GM18909 (cell line): ENCODE measurements around the gene FBP1.
"Not testable (repeated sequence)": the region's sequence is repeated elsewhere in the genome, so short reads cannot be mapped to it uniquely, and the experiment has no call there.

Experiments
- ATAC-seq: cut with Tn5 transposase; IDR thresholded peaks from one replicate; pipeline ENCODE4 v1.9.1; 2021; ENCODE audit warnings: mild to moderate bottlenecking; ENCODE audit not compliant: unreplicated experiment, poor library complexity

The FBP1 gene

GRCh38 chr9:94586316-94586715, 53.0 kb downstream of the FBP1 start:
- ATAC-seq, result no peak

GRCh38 chr9:94584555-94584954, 54.8 kb downstream of the FBP1 start:
- ATAC-seq, result no peak

DNA sequence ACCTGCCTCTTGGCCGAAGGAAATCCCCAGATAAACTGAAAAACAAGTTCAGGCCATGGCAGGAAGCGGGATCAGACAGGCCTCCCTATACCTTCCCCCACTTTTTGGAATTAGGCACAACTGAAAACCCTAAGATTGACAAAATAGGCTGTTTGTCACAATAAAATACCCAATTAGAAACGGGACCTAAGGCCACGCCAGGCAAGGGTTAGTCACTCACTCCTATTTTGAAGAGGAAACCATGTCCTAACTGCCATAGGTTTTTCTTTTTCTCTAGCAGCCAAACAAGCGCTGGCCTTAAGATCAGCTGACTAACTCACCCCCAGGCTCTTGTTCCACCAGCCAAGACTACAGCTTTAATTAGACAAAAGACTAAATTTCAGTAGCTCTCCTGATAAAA, 57.6 kb downstream of the FBP1 start:
- no peak for ATAC-seq

DNA sequence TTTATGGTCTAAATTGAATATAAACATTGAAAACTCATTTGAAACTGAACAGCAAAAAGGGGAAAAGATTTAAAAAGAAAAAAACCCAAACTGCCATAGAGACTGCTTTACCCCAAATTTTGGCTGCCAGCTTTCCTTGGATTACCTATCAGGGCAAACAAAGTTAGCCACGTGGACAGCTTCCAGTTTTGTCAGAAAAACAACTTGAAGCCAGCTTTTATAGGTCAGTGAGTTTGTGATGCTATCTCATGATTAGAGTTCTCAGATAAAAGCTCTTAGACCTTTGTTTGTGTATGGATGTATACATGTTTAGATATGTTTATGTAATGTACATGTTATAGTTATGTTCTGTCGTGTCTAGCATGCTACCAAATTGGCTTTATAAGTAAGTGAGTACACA, 61.7 kb downstream of the FBP1 start:
- ATAC-seq, result no peak

DNA sequence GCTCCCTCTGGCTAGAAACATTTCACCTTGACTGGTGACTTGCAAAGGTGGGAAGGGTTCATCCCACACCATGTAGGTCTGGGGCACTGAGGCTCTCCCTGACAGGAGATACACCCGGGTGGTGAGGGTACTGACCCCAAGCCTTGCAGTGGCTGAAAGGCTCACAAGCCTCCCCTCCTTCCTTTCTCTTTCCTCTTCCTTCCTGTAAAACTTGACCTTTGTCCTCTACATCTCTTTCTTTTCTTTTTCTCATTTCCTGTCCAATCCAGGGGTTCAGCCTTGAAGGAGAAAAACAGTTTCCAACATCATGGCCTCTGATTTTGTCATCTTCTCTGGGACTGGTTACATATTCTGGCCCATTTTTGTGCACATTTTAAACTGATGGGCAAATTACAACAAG, 62.3 kb downstream of the FBP1 start:
- ATAC-seq, result no peak

- no peak for ATAC-seq
These were observed 63.2 kb downstream of the FBP1 start for GRCh38 chr9:94576131-94576530.

GRCh38 chr9:94568972-94569712, 70.2 kb downstream of the FBP1 start:
- no peak for ATAC-seq

DNA sequence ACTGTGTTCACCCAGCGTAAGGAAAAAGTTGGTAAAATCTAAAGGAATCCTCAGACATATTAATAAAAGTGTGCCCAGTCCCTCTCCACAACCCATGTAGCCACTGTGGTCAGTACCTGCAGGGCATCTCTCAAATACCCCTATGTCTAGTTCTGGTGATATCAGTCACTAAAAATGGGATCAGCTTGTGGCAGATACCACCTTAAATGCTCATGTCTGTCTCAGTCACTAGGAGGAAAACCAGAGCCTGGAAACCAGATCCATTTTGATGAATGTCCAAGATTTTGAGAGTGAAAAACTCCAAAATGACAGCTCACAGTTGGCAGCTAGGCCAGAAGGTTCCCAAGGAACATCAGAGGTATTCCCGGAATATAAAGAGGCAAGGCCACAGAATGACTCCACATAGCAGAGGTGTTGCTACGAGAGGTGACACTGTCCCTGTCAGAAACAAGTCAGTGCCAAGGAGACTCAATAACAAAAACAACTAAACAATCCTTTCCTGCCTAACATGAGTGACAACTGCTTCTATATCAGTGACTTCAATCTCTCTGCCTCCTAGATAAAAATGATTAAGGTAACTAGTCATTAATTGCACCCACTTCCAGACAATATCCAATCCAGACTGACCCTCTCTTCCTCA, 70.9 kb downstream of the FBP1 start:
- no peak for ATAC-seq

- no peak for ATAC-seq
These were observed 72.0 kb downstream of the FBP1 start for GRCh38 chr9:94567271-94567670.

DNA sequence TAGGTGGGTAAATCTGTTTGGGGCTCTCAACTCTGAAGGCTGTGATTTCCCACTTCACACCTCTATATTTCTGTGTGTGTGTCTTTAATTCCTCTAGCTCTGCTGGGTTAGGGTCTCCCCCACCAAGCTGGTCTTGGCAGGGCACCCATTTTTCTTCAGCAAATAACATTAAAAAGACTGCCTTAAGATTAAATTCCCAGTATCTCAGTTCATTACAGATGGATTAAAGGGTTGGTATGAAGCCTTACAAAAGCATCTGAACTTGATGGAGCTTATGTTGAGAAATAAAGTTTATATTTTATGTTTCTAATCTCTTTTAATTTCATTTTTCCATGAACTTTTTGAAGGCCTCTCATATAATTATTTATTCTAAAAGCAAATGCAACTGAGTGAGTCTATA, 72.8 kb downstream of the FBP1 start:
- no peak for ATAC-seq

- not testable (repeated sequence) for ATAC-seq
These were observed 75.0 kb downstream of the FBP1 start for GRCh38 chr9:94564279-94564678.

DNA sequence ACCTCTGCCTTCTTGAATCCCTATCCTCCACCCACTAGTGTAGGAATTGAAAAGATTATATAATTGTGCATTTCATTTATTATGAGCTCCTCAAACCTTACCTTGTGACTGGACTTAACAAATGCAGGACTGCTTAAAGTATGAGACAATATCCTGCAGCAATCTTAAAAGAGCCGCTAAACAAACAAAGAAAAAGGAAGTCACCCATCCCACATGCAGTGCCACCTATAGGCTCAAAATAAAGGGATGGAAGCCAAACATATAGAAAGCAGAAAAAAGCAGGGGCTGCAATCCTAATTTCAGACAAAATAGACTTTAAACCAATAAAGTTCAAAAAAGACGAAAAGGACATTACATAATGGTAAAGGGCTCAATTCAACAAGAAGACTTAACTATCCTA, 75.8 kb downstream of the FBP1 start:
- ATAC-seq, result no peak

- ATAC-seq, result no peak
These were observed 79.1 kb downstream of the FBP1 start for GRCh38 chr9:94560237-94560636.

- no peak for ATAC-seq
These were observed 81.9 kb downstream of the FBP1 start for GRCh38 chr9:94557376-94557775.

- ATAC-seq, result no peak
These were observed 84.6 kb downstream of the FBP1 start, which contains the start of gene PCAT7 for GRCh38 chr9:94554439-94555331. Gene PCAT7, plus strand, starts transcription at chr9:94555083.

DNA sequence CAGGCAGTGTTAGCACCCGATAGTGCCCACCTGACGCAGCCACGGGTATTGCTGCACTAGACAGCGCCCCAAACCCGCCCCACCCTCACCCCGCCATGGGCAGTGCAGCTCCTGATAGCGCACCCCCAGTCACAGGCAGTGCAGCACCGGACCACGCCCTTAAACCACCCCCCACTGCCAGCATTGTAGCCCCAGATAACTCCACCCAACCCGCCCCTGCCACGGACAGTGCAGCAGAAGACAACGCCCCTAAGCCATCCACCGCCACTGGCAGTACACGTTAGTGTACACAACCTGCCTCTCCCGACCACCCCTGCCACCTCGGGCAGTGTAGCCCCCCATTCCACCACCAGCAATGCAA, 85.3 kb downstream of the FBP1 start:
- no peak for ATAC-seq
